HG03175 (cell line): Measurements from ENCODE around the gene CEP19.

Experiments
- ATAC-seq: cut with Tn5 transposase; IDR thresholded peaks from one replicate; pipeline ENCODE4 v1.9.1; 2021; ENCODE audit warnings: mild to moderate bottlenecking, moderate library complexity; ENCODE audit not compliant: unreplicated experiment

CEP19 gene

DNA sequence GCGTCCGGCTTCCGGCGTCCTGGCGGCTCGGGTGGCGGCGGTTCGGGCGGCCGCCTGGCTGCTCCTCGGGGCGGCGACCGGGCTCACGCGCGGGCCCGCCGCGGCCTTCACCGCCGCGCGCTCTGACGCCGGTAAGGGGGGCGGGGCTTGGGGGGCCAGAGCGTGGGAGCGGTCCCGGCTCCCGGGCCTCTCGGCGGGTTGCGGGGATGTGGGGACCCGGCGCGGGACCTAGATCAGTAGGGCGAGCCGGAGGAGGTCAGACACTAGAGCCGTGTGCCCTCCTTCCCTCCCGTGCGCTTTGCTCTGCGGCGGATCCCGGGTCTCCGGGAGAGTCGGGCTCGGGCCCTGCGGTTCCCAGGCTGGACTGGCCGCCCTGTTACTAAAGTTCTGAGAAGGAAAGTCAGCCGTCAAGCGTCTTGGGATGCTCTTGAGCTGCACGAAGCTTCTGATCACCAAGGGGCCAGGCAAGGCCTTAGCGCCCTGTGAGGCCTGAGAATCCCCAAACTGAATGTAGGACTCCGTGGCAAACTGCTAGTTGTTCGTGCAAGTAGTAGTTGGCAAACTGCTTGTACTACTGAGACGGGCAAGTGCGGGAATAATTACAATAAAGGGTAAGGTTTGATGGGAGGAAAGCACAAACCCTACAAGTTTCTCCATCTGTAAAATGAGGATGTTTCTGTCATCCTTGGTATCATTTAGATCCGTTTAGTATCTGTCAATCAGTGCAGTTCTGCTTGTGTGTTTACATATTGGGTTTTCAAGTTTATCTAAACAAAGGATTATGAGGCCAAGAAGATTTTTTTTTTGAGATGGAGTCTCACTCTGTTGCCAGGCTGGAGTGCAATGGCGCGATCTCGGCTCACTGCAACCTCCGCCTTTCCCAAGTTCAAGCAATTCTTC, 714 bp upstream of the CEP19 start:
- ATAC-seq = peak; percentile 41

DNA sequence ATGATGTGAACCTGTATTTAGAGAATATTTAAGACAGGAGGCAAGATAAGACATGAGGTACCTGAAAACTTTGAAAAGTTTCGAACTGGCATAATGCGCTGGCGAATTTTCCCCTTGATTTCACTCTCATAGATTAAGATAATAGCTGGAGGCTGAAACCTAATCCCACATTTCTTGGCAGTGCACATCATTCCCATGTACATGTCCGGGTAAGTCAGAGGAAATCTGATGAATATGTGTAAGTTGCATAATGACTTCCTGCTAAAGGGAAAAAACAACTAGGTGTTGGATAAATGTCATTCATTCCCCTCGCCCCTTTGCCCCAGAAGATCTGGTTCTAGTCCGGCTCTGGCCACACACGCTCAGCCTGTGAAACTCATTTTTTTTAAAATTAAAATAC, 3.6 kb downstream of the CEP19 start:
- ATAC-seq = no peak

DNA sequence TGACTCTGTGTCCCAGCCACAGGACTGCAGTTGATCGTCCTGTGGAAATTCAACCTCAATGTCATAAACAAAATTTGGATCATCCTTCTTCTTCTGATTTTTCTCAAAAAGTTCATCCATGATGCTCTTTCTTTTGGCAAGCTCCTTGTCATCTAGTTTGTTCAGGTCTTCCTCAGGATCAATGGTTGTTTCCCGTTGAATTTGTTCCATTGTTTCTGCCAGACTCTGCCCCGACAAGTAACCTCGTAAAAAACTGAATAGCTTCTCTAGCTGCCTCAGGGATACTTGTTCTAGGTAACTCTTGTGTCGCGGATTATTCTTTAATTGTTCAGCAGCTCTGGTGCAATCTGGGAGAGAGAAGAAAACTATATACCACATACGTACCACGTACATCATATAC, 4.5 kb downstream of the CEP19 start:
- no peak for ATAC-seq

DNA sequence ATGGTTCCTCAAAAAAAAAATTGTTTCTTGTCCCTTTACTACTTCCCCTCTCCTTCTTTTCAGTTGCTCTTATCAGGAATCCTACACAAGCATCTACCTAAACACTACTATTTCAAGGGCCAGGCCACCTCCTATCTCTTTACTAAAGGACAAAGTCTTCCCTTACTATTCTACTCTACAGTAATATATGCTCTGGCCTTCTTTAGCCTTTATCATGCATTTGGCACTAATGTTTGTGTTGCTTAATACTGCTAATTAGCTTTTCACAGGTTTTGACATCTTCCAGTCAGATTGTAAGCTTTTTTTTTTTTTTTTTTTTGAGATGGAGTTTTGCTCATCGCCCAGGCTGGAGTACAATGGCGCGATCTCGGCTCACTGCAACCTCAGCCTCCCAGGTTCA, 5.3 kb downstream of the CEP19 start:
- no peak for ATAC-seq

DNA sequence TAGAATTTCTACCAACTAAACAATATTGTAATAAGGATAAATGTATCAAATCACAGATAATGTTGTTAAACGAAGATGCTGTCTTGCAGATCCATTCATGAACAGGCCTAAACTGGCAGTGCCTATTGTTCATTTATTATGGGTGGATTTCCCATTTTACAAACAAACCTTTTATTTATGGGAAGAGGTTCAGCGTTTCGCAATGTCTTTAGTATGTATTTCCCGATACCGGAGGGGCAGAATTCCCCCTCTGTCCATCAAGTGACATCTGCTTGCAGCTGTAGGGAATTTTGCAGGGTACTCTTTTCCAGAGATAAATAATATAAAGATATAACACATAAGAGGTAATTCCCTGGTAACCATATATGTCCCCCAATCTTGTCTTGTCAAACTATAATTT, 5.7 kb downstream of the CEP19 start:
- no peak for ATAC-seq

DNA sequence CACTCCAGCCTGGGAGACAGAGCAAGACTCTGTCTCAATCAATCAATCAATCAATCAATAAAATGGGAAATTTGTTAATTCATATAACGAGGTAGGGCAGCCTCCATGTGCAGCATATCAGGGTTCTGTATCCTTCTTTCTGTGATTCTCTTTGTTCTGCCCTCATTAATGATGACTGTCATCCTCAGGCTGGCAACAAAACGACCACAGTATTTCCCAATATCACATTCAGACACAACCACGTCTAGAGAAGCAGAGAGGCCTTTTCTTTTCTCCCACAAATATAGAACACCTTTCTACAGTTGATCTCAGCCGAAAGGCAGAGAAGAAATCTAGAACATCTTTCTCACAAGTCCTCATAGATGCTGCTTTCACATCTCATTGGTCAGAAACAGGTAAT, 11.2 kb downstream of the CEP19 start:
- no peak for ATAC-seq

DNA sequence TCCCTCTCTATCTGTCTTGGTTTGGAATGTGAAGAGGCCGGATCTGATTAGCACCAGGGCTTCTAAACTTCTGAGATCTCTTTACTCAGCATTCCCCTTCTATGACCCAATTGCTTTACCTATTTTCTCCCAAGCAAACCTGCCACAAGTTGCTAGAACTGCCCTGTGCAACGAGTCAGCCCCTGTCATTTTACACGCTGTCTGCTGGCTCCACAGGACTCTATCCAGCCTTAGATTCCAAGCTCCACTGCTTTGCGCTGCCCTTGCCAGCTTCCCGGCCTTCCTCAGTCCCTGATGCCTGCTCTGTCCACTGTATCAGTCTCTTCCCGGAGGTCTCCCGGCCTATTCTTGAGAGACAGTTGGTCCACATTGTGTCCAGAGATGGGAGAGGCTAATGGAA, 12.3 kb downstream of the CEP19 start:
- ATAC-seq = no peak

DNA sequence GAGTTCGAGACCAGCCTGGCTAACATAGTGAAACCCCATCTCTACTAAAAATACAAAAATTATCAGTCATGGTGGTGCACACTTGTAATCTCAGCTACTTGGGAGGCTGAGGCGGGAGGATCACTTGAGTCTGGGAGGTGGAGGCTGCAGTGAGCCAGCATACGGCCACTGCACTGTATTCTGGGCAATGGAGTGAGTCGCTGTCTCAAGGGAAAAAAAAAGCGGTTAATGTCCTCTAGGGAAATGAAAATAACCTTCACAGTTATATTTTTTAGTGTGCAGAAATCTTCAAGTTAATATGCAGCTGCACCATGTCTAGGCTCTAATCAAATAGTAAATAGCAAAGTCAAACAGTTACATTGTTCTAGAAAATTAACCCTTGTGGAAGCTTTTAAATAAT, 14.8 kb downstream of the CEP19 start:
- ATAC-seq = no peak

DNA sequence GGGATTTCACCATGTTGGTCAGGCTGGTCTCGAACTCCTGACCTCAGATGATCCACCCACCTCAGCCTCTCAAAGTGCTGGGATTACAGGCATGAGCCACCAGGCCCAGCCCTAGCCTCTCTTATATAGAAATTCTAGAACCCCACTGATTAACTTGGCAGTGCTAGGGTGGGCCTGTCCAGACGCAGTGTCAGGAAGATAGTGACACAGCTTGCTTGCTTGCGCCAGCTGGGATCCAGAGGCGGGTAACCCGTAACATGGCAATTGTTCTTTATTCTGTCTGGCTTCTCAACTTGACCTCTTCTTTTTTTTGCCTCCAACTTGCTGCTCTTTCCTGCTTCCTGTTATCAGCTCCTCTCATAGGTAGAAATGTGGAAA, 16.2 kb downstream of the CEP19 start:
- ATAC-seq = no peak

DNA sequence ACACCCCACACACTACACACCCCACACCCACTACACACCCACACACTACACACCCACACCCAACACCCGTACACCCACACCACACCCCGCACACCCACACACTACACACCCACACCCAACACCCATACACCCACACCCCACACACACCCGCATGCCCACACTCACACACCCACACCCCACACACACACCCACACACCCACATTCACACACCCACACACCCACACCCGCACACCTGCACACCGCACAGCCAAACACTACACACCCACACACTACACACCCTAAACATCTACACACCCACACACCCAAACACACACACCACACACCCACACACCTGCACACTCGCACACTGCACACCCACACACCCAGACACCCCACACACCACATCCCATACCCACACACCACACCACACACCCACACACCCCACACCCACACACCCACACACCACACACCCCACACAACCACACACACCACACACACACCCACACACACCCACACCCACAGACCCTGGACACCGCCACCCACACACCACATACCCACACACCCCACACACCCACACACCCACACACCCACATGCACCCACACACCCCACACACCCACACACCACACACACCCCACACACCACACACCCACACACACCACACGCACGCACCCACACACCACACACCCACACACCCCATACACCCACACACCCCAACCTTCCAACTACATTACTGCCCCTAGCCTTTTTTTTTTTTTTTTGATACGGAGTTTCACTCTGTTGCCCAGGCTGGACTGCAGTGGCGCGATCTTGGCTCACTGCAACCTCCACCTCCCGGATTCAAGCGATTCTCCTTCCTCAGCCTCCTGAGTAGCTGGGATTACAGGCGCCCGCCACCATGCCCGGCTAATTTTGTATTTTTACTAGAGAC, 16.9 kb downstream of the CEP19 start:
- no peak for ATAC-seq

DNA sequence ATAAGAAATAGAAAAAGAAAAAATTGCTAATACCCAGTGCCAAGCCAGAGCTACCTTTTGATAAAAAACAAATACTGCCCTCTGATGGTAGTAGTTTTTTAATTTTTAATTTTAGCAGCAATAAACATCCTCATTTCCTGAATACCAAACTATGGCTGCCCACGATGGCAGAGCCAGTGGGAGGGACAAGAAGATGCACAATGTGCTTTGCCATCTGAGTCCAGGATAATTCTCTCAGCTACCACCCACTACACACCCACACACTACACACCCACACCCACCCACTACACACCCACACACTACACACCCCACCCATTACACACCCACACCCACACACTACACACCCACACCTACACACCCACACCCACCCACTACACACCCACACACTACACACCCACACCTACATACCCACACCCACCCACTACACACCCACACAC, 17.8 kb downstream of the CEP19 start:
- ATAC-seq = no peak

DNA sequence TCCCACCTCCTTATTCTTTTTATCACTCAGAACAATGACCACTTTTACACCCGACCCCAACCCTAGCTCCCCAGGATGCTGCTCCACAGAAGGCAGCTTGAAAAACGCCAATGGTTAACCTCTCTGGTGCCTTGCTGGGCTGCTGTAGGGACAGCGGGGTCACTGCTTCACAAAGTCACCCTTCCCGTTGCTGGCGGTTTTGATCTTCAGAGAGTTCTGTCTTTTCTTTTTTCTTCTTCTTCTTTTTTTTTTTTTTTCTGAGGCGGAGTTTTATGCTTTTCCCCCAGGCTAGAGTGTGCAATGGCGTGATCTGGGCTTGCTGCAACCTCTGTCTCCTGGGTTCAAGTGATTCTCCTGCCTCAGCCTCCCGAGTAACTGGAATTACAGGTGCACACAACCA, 20.7 kb downstream of the CEP19 start:
- no peak for ATAC-seq

DNA sequence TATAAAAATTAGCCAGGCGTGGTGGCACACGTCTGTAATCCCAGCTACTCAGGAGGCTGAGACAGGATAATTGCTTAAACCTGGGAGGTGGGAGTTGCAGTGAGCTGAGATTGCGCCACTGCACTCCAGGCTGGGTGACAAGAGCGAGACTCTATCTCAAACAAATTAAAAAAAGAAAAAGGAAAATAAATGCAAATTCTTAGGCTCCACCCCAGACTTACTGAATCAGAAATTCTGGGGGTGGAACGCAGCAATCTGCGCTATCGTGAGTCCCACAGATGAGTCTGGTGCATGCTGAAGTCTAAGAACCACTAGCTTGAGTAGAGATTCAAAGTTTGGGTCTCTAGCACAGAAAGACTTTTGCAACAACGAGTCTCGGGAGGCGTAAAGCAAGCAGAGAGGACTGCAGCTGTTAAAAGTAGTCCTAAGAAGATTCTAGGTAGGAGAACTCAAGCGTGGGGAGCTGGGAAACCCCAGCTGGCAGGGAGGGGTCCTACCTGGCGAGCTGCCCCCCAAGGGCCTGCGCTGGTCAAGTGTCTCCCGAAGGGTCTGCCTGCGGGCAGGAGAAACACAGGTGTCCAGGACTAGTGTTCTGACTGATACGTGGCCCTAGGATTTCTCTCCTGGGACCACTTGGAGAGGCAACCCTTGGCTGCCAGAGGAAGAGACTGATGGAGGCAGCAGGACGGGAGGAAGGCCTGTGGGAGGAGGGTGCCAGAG, 21.9 kb downstream of the CEP19 start:
- no peak for ATAC-seq

DNA sequence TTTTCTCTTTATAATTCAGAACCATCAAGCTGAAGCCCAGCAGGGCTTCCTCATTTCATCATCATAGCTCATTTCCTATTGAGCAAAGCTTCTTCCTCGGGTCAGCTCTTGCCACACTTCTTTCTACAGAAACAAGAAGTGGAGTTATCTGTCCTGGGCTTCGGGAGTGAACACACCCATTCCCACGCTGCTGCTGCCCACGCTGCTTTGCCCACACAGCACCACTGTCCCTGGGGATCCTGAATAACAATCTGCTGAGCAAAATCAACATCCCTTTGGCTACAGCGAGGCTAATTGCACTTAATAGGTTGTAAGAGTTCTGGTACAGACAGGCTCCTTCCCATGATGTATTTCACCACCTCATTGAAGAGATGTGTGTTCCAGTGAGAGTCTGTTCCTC, 23.7 kb downstream of the CEP19 start:
- ATAC-seq = no peak

DNA sequence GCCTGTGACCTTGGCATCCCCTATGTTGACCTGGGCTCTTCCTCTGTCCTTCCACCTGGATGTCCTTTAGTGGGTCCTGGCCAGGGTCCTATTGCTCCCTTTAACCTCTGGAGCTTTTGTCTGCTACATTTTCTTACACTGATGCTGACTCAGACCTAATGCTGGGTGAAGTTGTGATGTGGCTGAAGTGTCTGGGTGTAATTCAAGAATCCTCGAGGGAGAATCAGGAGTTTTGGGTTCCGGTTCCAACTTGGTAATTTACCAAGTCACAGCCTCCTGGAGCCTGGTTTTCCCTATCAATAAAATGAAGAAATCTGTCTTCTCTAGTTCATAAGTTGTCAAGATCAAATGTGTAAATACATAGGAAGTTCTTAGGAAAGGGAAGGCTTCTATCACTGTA, 25.6 kb downstream of the CEP19 start:
- no peak for ATAC-seq

DNA sequence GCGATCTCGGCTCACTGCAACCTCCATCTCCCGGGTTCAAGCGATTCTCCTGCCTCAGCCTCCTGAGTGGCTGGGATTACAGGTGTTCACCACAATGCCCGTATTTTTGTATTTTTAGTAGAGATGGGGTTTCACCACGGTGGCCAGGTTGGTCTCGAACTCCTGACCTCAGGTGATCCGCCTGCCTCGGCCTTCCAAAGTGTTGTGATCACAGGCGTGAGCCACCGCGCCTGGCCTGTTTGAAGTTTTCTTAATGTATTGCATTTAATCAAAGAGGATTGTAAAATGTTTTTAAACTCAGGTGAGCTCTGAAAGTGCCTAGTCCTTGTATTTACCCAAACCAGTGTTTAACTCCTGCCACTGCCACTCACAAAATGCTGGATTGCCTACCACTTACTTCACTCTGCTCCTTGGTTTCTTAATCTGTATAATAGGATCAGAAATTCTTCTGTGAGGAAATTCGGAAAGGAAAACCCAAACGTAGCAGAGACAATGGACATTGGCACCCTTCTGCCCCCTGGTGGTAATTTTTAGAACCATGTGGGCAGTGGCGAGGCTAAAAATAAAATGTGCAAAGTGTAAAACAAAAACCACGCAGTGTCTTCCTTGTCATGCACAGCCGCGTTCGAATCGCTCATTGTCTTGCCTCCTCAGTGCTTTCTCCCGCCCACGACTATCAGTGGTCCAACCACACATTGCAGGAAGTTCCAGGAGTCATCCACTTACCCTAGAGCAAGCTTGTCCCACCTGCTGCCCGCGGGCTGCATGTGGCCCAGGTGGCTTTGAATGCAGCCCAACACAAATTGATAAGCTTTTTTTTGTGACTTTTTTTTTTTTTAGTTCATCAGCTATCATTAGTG, 27.3 kb downstream of the CEP19 start:
- ATAC-seq = peak; percentile 87

DNA sequence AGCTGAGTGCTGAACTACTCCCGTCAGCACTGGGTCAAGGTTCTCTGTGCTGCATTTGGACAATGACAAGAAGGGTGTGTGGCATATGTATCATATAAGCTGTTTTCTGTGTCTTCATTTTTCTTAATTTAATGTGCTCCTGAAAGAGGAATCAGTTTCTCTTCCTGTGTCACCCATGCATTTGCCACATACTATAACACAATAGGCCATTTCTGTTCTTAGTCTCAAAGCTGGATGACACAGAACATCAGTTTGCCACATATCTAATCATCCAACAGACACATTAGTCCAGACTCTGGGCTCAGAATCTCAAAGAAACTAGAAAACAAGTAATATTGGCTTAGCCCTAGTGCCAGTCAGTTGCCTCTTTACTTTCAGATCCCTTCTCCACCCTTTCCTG, 34.1 kb downstream of the CEP19 start:
- ATAC-seq = no peak

DNA sequence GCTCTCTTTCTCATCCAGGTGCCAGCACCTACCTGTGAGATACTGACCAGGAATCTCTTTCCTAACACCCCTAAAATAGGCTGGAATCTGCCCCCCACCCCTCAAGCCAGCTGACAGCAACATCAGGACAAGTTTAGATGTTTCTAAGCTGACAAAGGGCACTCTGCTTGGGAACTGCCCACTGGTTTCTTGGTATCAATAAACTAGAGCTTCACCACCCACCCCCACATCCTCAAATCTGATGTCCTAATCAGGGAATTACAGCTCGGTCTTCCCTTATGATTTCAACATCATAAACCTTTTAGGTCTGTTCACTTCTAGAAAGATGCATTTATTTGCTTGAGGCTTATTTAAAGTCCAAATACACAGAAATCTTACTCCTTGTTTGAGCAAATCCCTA, 34.7 kb downstream of the CEP19 start:
- no peak for ATAC-seq

DNA sequence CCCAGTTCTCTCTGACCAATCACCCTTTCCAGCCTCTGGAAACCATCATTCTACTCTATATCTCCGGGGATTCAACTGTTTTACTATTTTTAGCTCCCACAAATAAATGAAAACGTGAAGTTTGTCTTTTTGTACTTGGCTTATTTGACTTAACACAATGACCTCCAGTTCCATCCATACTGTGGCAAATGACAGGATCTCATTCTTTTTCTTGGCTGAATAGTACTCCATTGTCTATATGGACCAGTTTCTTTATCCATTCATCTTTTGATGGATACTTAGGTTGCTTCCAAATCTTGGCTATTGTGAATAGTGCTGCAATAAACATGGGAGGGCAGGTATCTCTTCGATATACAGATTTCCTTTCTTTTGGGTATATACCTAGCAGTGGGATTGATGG, 38.4 kb downstream of the CEP19 start:
- no peak for ATAC-seq

DNA sequence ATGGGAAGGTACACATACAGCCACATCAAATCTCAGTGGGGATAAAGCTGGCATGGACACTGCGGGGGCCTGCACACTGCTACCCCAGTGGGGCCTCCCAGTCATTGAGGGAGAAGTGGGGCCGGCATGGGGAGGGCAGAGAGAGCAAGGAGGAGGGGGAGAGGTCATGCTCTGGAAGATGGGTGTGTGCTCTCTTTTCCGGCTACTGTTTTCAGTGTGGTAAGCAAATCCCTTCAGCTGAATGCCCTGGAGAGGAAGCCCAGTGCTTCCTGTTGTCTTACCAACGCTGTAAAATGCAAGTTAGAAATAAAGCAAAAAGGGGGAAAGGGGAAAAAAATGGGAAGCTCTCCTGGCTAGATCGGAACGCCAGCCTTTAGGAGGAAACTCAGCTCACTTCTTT, 41.7 kb downstream of the CEP19 start:
- ATAC-seq = no peak
